GM19043 (cell line): Measurements from ENCODE around the gene SAPCD2.
A peak's percentile ranks its signal among the peaks of the same experiment; 100 is the strongest.
"Not testable (repeated sequence)": the region's sequence is repeated elsewhere in the genome, so short reads cannot be mapped to it uniquely, and the experiment has no call there.

Source experiments
- ATAC-seq: cut with Tn5 transposase; IDR thresholded peaks from one replicate; pipeline ENCODE4 v1.9.1; 2021; ENCODE audit warnings: low read depth; ENCODE audit not compliant: unreplicated experiment

SAPCD2 gene, protein sequence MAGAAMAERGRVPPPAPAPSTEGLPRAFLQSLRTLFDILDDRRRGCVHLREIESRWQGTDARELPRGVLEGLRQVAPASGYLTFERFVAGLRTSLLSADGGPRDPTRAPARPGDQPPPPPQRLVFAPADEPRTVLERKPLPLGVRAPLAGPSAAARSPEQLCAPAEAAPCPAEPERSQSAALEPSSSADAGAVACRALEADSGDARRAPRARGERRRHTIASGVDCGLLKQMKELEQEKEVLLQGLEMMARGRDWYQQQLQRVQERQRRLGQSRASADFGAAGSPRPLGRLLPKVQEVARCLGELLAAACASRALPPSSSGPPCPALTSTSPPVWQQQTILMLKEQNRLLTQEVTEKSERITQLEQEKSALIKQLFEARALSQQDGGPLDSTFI

DNA sequence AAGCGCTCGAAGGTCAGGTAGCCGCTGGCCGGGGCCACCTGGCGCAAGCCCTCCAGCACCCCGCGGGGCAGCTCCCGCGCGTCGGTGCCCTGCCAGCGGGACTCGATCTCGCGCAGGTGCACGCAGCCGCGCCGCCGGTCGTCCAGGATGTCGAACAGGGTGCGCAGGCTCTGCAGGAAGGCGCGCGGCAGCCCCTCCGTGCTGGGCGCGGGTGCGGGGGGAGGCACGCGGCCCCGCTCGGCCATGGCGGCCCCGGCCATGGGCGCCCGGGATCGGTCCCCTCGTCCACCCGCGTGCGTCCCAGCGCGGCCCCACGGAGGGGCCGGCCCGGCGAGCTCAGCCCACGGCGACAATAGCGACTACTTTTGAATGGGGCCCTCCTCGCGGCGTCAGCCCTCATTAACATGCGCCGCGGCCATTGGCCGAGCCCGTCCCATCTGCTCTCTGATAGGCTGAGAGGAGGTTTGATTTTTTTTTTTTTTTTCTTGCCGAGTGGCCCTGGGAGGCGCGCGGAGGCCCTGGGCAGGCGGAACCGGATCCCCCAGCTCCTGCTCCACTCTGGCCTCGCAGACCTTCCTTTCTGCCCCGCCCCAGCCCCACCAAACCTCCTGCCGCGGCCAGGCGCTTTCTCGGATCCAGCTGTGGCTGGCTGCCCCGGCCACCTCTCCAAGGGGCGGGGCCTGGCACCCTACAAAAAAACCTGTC, at the start of gene SAPCD2:
SAPCD2 (minus strand) TSS at position 357 of the 705 bp plus-strand sequence; CDS start at position 260, 97 bp downstream.
- peak; percentile 72 for ATAC-seq

DNA sequence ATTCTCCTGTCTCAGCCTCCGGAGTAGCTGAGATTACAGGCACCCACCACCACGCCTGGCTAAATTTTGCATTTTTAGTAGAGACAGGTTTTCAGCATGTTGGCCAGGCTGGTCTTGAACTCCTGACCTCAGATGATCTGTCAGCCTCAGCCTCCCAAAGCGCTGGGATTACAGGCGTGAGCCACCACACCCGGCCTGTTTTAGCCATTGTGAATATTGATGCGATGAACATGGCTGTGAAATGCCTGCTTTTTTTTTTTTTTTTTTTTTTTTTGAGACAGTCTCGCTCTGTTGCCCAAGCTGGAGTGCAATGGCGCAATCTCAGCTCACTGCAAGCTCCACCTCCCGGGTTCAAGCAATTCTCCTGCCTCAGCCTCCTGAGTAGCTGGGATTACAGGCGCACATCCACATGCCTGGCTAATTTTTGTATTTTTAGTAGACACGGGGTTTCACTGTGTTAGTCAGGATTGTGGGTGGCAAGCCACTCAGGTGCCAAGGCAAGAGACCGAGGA, 47.8 kb upstream of the SAPCD2 start:
- ATAC-seq: not testable (repeated sequence)

- ATAC-seq: no peak
Observed at GRCh38 chr9:137117269-137117731, 46.9 kb upstream of the SAPCD2 start.

GRCh38 chr9:137116728-137117127, 46.4 kb upstream of the SAPCD2 start:
- no peak for ATAC-seq

- no peak for ATAC-seq
Observed at GRCh38 chr9:137116027-137116507, 45.7 kb upstream of the SAPCD2 start.

GRCh38 chr9:137115394-137116026, 45.2 kb upstream of the SAPCD2 start:
- ATAC-seq: no peak

DNA sequence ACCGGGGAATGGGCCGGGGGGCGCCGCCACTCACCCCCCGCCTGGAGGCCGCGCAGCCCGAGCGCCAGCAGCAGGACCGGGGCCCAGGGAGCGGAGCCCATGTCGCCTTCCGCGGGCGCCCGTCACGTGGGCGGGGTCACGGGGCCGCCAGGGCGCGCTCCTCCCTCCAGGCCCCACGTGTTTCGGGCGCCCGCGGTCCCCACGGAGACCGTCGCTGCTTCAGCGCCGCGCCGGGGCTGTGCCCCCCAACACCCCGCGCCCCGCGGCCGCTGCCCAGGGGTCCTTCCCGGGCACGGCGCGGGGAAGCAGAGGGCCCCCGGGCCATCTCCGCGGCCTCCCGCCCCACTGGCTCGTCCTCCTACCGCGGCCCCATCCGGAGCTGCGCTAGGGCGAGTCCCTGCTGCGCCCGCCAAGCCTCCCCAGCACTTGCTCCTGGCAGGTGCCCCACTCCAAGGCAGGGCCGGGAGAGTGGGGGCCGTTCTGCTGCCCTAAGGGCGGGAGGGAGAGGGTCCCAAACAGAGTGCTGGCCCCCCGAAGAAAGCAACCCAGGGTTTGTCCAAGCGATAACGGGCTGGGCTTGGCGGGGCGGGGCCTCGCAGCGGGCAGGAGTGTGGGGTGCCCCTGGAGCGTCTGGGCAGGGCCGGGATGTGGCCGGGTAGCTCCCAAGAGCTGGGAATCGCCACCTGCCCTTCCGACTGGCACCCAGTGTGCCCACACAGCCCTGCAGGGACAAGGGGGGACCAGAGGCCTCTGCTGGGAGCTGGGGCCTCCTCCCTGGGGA, 44.4 kb upstream of the SAPCD2 start, which contains the start of gene DPP7:
DPP7 (minus strand) TSS at position 121 of the 781 bp plus-strand sequence; CDS start at position 101, 20 bp downstream.
- peak; percentile 79 for ATAC-seq

DNA sequence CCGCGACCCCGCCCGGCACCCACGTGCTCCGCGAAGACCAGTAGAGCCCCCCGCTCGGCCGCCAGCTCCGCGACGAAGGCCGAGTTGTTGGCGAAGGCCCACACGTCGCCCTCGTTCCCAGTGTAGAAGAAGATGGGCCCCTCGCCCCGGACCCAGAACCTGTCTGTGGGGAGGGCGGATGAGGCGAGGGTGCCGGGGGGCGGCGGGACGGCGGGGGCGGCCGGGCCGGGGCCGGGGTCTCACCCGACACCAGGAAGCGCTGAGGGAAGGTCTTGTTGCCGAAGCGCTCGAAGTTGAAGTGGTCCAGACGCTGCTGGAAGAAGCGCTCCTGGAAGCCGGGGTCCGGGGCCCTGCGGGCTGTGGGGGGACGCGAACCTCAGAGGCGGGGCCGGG, 43.9 kb upstream of the SAPCD2 start:
- no peak for ATAC-seq

- no peak for ATAC-seq
Observed at GRCh38 chr9:137113385-137114159, 43.2 kb upstream of the SAPCD2 start.

DNA sequence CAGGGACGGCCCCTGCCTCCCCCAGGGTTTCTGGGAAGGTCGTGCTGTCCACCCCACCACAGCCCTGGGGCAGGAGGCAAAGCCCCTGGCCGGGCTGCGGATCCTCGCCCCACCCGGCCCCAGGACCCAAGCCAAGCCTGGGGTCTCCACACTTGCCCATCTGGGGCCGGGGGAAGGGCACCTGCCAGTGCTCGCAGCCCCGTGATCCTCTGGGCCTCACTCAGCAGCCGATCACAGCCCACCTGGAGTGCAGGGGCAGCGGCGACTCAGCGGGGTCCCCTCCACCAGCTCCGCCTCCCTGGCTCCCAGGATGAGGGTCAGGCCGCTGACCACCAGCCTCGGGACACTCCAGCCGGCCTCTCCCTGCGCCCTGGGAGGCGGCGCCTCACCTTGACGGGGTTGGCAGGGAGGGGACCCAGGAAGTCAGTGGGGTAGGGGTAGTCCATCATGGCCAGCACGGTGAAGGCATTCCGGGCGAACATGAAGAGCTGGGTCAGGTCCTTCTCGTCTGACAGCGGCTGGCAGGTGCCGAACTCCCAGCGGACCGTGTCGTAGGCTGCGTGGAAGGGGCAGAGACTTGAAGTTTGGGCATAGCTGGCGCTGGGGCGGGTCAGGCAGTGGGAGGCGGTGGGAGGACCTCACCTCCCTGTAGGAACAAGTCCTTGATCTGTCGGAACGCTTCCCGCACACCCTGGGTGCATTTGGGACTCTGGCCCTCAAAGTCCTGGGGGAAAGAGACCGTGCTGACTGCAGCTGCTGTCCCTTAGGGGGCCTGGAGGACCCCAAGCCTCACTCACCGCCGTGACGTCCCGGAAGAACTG, 42.4 kb upstream of the SAPCD2 start:
- no peak for ATAC-seq

- ATAC-seq: no peak
Observed at GRCh38 chr9:137111788-137112563, 41.6 kb upstream of the SAPCD2 start.

GRCh38 chr9:137110911-137111787, 40.8 kb upstream of the SAPCD2 start:
- ATAC-seq: no peak

DNA sequence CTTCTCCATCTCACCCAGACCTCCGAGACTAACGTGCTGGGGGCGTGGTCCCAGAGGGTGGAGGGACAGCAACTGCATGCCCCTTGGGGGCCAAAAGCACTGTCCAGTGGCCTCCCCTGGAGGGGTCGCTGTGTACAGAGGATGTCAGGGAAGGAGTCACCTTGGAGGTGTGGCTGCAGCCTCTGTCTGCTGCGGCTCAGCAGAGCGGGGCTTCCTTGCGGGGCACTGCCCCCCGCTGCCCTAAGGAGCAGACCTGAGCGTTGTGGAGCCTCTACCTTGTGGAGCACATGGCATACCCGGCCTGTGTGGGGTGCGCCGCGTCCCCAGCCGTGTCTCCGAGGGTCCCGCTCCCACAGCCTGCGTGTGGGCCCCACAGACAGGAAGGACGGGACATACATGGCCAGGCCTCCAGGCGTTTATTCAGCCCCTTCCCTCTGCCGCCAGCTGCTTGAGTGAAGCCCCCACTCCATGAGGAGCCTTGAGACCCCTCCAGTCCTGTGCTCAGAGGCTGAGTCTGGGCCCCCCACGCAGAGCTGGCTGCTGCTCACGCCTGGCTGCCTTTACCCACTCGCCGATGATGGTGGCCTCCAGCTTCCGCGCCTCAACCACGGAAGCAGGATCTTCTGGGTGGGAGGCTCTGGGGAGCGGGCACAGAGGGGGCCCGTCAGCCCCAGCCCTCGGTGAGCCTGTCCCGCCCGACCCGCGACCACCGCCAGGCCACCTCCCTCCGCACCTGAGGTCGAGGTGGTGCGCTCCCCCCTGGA, 40.0 kb upstream of the SAPCD2 start:
- ATAC-seq: no peak

DNA sequence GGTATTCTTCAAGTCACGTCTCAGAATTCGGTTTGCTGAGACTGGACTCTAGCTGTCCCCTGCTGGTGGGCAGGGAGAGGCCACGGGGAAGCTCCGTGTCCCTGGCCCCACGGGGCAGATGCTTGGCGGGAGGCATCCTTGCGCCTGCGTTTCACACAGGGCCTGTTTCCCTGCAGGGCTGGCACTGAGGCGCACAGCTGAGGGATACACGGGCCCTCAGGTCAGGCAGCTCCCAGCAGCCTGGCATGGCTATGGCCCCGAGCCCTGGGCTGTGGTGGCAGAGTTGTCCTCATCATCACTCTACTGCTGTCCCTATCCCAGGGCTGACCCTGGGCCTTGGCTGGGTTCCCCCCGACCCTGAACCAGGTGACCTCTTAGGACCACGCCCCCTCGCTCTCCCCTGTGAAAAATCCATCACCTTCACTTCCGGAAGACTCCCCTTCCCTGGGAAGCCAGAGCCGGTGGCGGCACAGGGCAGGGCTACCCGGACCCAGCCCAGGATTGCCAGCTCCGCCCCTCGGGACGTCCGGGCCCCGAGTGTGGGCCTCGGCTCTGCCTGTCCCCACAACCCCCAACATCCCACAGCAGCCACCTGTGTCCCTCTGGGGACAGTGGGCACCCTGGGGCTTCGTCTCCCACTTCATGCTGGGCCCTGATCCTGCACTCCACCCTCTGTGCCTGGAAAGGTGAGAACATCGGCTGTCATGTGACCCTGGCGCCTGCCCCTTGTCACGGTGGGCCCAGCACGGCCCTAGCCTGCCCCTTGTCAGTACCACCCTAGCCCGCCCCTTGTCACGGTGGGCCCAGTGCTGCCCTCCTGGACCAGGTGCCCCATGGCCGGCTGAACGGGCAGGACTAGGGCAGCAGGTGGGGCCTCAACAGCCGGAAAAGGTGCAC, 39.1 kb upstream of the SAPCD2 start:
- no peak for ATAC-seq
